ENCODE results near the gene DNAH8.
"Not testable (repeated sequence)": the region's sequence is repeated elsewhere in the genome, so short reads cannot be mapped to it uniquely, and the experiment has no call there.

The DNAH8 gene

DNA sequence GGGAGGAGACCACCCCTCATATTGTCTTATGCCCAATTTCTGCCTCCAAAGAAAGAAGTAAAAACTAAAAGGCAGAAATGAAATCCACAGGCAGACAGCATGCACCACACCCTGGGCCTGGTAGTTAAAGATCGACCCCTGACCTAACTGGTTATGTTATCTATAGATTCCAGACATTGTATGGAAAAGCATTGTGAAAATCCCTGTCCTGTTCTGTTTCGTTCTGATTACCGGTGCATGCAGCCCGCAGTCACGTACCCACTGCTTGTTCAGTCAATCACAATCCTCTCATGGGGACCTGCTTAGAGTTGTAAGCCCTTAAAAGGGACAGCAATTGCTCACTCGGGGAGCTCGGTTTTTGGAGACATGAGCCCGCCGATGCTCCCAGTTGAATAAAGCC, 81.3 kb downstream of the DNAH8 start:
- not testable (repeated sequence) for DNase-seq (ENCODE audit: low spot score)

DNA sequence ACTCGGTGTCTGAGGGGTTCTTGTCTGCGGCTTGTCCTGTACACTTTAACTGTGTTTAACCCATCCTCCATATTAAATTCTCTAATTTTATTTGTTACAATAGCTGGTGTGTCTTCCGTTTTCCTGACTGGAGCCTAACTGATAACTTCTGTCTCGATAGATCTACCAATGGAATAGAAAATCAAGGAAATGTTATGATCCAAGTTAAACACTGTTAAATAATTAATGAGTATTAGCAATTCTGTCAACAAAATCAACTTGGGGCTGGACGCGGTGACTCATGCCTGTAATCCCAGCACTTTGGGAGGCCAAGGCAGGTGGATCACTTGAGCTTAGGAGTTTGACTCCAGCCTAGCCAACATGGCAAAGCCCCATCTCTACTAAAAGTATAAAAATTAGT, 81.7 kb downstream of the DNAH8 start:
- no peak for DNase-seq (ENCODE audit: low spot score)

DNA sequence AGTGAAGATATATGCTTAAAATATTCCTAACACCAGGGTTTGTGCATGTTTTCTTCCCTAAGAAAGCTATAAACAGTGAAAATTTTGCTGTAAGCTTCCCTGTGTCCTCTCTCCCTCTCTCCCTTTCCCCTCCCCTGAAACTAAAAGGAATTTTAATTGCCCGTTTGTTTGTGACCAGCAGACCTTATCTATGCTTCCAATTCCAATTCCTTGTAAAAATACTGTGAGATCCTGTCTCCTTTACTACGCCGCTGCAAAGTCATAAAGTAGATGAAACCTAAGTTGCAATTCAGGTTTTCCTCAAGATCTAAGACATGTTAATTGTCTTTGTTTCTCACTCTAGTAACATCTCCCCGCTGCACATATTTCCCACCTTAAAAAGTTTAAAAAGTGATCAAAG, 82.3 kb downstream of the DNAH8 start:
- no peak for DNase-seq (ENCODE audit: low spot score)

DNA sequence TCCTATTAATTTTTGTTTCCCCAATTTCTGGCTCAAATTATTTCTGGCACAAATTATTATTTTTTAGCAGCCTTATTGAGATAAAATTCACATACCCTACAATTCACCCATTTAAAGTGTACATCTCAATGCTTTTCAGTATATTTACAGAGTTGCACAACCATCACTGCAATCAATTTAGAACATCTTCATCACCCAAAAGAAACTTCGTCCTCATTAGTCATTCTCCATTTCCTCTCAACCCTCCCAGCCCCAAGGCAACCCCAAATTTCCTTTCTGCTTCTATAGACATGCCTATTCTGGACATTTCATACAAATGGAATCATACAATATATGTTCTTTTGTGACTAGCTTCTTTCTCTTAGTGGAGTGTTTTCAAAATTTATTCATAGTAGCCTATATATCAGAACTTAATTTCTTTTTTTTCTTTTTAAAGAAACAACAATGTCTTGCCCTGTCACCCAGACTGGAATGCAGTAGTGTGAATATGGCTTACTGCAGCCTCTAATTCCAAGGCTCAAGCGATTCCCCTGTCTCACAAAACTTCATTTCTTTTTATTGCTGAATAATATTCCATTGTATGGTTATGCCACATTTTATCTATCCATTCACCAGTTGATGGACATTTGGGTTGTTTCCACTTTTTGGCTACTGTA, 84.5 kb downstream of the DNAH8 start:
- no peak for DNase-seq (ENCODE audit: low spot score)

DNA sequence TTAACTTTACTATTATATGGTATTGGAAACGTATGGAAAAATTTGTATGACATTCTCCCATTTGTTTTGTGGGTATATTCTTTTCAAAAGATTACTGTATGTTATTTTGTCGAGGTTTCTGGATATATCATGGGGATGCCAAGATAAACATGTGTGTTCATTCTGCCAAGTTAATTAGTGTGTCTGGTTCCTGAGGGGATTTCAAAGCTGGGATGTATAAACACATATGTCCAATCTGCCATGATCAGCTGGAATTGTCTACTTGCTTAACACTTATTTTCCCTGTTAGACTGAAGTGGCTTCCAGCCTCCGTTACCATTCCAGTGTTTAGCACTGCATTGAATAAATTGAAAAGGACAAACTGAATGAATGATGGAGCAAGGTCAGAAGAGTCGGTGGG, 86.2 kb downstream of the DNAH8 start:
- no peak for DNase-seq (ENCODE audit: low spot score)

DNA sequence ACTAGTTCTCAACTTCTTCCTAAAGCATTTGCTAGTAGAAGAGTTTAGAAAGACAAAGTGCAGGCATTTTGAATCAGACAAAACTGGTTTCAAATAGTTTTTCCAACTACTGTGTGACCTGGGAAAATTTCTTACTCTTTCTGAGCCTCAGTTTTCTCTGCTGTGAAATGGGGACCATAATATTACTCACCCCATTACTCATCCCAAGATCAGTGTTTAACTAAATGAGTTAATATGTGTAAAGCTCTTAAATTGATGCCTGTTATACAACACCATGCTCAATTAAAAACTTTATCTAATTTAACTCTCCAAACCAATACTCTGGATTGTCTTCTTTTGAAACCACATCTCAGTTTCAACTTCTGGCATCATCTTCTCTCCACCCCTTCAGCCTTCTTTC, 87.4 kb downstream of the DNAH8 start:
- no peak for DNase-seq (ENCODE audit: low spot score)

DNA sequence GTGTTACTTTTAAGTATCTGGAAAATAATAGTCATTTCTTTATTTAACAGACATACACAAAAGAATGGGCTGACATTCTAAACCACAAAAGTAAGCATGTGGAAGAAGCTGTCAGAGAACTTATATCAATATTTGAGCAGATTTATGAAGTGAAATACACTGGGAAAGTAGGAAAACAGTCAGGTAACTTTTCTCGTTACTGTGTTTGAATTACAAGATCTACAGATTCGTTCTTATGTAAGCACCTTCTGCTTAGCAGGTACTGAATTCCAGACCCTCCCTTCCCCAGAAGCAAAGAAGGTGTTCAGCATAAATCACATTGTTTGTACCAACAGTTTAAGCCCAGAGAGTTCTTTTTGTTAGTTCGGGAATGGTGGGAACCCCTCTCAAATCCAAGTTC, 88.0 kb downstream of the DNAH8 start:
- no peak for DNase-seq (ENCODE audit: low spot score)

DNA sequence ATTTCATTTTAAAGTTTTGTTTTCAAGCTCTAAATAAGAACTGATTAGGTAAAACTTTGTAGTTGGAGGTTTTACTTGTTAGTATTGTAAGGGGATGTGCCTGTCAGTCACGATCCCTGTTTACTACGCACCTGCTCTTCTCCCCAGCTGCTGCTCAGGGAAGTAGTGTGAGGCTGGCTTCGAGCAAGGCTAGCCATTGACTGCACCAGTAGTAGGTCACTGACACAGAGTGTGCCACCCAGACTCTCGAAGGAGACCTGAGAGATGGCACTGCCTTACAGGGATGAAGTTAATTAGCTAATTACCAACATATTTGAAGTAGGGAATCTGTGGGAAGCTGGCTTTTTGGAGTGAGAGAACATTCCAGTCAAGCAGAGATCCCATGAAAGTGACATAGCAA, 89.2 kb downstream of the DNAH8 start:
- DNase-seq (ENCODE audit: low spot score), result no peak

GRCh38 chr6:38805127-38805655, 90.1 kb downstream of the DNAH8 start:
- no peak for DNase-seq (ENCODE audit: low spot score)

DNA sequence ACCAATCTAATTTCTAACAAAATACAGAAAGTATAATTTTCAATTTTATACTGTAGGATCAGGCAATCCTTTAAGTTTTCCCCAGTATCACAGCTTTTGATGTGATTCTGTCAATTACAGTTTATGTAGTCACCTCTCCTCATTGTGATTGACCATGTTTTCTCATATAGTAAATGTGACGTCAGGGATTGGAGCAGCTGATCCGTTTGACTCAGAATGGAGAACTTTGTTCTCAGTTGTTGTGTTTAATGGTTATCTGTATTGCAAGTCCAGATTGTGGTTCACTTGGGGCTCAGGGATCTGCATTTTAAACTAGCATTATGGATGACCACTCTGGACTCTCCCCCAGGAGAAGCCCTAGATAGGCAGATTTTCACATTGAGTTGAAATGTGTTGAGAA, 90.6 kb downstream of the DNAH8 start:
- DNase-seq (ENCODE audit: low spot score), result no peak

GRCh38 chr6:38806271-38806670, 91.2 kb downstream of the DNAH8 start:
- DNase-seq (ENCODE audit: low spot score), result no peak

- no peak for DNase-seq (ENCODE audit: low spot score)
Measured at GRCh38 chr6:38806833-38807232, 91.7 kb downstream of the DNAH8 start.

DNA sequence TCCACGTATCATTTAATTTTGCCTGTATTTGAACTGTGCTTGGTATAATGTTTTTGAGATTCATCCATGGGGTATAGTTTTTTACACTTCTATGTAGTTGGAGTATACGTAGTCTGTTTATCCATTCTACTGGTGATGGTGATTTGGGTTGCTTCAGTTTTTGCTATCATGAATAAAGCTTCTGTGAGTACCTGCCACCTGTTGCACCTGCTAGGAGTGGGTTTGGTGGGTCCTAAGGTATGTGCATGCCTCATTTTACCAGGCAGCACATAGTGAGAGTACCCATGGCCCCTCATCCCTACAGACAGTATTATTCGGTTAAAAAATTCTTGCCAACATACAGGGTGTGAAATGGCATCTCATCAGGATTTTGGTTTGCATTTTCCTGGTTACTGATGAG, 92.9 kb downstream of the DNAH8 start:
- no peak for DNase-seq (ENCODE audit: low spot score)

GRCh38 chr6:38813041-38813823, 98.1 kb downstream of the DNAH8 start:
- no peak for DNase-seq (ENCODE audit: low spot score)

- no peak for DNase-seq (ENCODE audit: low spot score)
Measured at GRCh38 chr6:38814761-38815160, 99.7 kb downstream of the DNAH8 start.

GRCh38 chr6:38815250-38815649, 100.1 kb downstream of the DNAH8 start:
- no peak for DNase-seq (ENCODE audit: low spot score)

DNA sequence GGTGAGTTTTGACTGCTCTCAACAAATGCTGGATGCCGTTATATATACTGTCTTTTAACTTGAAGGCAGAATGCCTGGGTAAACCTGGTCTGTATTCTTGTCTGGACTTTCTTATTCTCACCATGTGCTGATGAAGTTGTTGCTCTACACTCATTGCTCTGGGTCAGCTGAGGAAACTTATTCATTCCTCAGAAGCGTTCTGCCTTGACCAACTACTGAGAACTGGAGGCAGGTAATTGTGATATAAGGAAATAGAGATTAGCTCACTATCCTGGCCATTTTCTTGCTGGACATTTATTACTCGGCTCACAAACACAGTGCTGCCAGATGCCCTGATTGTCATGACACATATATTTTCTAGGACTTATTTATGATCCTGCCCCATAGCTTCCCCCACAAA, 103.6 kb downstream of the DNAH8 start:
- no peak for DNase-seq (ENCODE audit: low spot score)

DNA sequence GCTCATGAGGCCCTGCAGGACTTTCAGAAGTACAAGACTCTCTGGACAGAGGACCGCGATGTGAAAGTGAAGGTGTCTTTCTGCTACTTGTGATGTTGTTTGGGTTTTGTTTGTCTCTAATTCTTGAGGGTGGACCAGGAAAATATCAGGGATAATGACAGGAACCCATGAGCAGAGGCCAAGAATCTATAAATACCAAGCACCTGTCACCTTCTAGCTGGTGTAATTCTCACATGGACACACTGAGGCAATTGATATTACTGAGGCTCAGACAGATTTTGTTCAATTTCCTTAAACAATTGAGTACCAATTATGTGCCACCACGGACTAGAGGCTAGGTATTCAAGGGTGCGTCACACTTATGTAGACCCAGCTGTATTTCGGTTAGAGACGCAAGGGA, 107.9 kb downstream of the DNAH8 start:
- DNase-seq (ENCODE audit: low spot score), result no peak

DNA sequence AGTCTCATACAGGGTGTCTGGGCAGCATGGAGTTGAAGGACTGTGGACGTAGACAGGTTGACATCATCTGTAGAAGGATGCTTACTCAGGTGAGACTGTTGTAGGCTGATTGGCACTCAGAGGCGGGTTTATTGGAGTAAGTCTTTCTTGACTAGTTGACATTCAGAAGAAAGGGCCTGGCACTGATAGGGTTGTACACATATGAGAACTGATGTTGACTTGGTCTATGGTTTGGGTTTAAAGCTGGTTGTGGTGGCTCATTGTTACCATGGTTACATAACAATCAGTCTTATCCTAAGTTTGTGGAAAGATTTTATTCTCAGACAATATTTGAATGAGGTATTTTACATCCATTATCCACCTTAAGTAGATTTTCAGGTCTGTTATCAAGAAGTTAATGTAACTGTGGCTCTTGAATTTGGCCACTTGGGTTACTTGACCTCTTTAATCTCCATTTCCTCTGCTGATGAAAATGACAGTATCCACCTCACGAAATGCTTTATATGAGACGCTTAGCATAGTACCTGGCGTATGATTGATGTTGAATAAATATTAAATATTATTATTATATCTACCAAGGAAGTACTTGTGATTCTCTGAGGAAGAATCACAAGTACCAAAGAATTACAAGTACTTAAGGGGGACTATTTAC, 109.3 kb downstream of the DNAH8 start:
- DNase-seq (ENCODE audit: low spot score), result no peak

- DNase-seq (ENCODE audit: low spot score), result no peak
Measured at GRCh38 chr6:38827024-38827423, 111.9 kb downstream of the DNAH8 start.

DNA sequence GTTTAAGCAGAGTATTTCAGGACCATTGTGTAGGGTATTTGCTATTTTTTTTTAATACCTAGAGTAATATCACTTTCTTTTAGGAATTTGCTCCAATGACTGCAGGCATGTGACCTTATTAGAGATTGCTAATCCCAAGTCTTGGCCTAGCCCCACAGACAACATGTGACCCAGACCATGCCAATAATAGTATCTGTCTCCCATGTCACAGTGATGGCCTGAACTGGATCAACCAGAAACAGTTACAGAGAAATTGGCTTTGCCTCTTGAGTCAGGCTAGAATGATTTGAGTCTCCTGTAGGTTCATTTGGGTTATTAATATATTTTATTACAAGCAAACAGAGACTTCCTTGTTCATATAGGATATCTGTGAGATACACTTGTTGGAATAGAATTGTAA, 116.8 kb downstream of the DNAH8 start:
- no peak for DNase-seq (ENCODE audit: low spot score)

GRCh38 chr6:38833320-38833719, 118.2 kb downstream of the DNAH8 start:
- no peak for DNase-seq (ENCODE audit: low spot score)

GRCh38 chr6:38836585-38836984, 121.5 kb downstream of the DNAH8 start:
- no peak for DNase-seq (ENCODE audit: low spot score)
